NT2/D1 (cell line): ENCODE measurements around the gene CEP112.

Source experiments
- SUZ12 ChIP-seq: IDR thresholded peaks from 2 replicates; pipeline ENCODE4 v1.6.1; 2011; ENCODE audit not compliant: insufficient read length, insufficient read depth; ENCODE audit errors: extremely low read depth
- YY1 ChIP-seq: IDR thresholded peaks from 2 replicates; pipeline ENCODE4 v1.6.1; 2011; ENCODE audit not compliant: insufficient read length, insufficient read depth

DNA sequence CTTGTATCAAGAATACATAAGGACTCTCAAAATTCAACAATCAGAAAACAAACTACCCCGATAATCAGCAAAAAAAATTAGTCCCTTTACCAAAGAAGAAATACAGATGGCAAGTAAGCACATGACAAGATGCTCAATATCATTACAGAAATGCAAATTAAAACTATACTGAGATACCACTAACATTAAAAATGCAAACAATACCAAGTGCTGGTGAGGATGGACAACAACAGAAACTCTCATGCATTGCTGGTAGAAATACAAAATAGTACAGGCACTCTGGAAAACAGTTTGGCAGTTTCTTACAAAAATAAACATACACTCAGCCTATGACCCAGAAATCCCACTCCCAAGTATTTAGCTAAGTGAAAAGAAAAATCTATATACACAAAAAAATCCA lies 7.5 kb downstream of the CEP112 start:
- TF ChIP-seq SUZ12 (no peak), YY1 (no peak)
